Adrenal gland (tissue), 12 donors: Measurements from ENCODE around the gene CDH19. TPM values are rescaled to one million over a fixed set of nuclear protein-coding genes. Genes with fewer than 3 reads are reported as not detected.

Experiments used
- DNase-seq, 7 donors: peaks; one replicate each; pipeline ENCODE4 v3.0.0-alpha.2; 2019 to 2020
- H3K27ac ChIP-seq, 5 donors: fragments of 200-600 bp; sonication (generic) in 4 of 5; 1 replicate in 3 of 5; 2 replicates in 2 of 5; pipeline versions ENCODE4 v1.5.1 to v1.8.0; 2016 to 2020; ENCODE audit warnings: mild to moderate bottlenecking in 1 of 5
- H3K27me3 ChIP-seq: fragments of 200-600 bp; 2 replicates; pipeline ENCODE4 v1.8.0; 2021
- H3K36me3 ChIP-seq, 2 donors: fragments of 200-600 bp; replicated peaks in 1 of 2; 1 replicate in 1 of 2; 2 replicates in 1 of 2; pipeline versions ENCODE4 v1.5.1 to v1.8.0; 2018 to 2022
- H3K4me1 ChIP-seq, 2 donors: fragments of 200-600 bp; replicated peaks in 1 of 2; 1 replicate in 1 of 2; 2 replicates in 1 of 2; pipeline versions ENCODE4 v1.5.1 to v1.8.0; 2018 to 2021
- H3K4me3 ChIP-seq, 4 donors: fragments of 200-600 bp; sonication (generic) in 3 of 4; one replicate each; pipeline ENCODE4 v1.5.1; 2016 to 2018
- H3K9me3 ChIP-seq, 3 donors: fragments of 200-600 bp; sonication (generic) in 1 of 3; replicated peaks in 1 of 3; 1 replicate in 2 of 3; 2 replicates in 1 of 3; pipeline versions ENCODE4 v1.5.1 to v1.8.0; 2016 to 2021
- CTCF ChIP-seq, 6 experiments: fragments of 450-650 bp in 4 of 6; fragments of 200-600 bp in 2 of 6; sonication (generic) in 1 of 6; IDR thresholded peaks; 1 replicate in 5 of 6; 2 replicates in 1 of 6; pipeline versions ENCODE4 v1.5.1 to v1.8.0; 2016 to 2021; ENCODE audit warnings: antibody characterized with exemption in 6 of 6, mild to moderate bottlenecking in 2 of 6, moderate library complexity in 1 of 6
- POLR2A ChIP-seq, 2 donors: fragments of 450-650 bp; IDR thresholded peaks; one replicate each; pipeline ENCODE4 v1.6.1; 2017; ENCODE audit warnings: antibody characterized with exemption in 2 of 2, mild to moderate bottlenecking in 2 of 2, moderate library complexity in 1 of 2
- WGBS, 4 donors: extraction: QIAGEN DNeasy Blood & Tissue Kit in 2 of 4; methylation state at CpG; one replicate each; pipeline versions ENCODE4 v1.1.5 to v1.1.7; 2013 to 2017; 5-methylcytosine and 5-hydroxymethylcytosine counted together
- intact Hi-C, 2 donors: fragments of 100-400 bp; cut with DNase I; formaldehyde crosslinking; loops; one replicate each; pipeline versions ENCODE4 v1.14.1 to v1.15.0; 2022 to 2023
- polyA plus RNA-seq, 3 donors: library from polyadenylated mRNA; stranded (reverse); fragments of 200-250 nt in 2 of 3; fragments of 350-450 nt in 1 of 3; fragmentation: Illumina TruSeq in 1 of 3; extraction: RNeasy Lipid Tissue Mini Kit (QIAGEN cat#74804) in 1 of 3; gene quantifications; one replicate each; pipeline ENCODE4 v1.2.3, GENCODE V29; 2013 to 2014
- total RNA-seq, 9 donors: library from RNA; depleted of rRNA in 4 of 9; stranded (reverse); fragments of >200 nt in 4 of 9; fragments of 120-200 nt in 1 of 9; fragmentation: NEBNext Ultra II Directional in 1 of 9; extraction: Animal tissue kit (Norgen Biotek cat#: 25700) in 1 of 9; gene quantifications; one replicate each; pipeline versions ENCODE4 v1.1.0 to v1.2.4, GENCODE V29; 2013 to 2023
- donor health status: healthy with polysubstance abuse.
- donor health status: Bipolar disorder and iron deficiency.
- donor health status: DM: yes; HTN: yes; CAD: no.
- donor health status: DM: no; HTN: no; CAD: no.
- donor health status: DM: no; HTN: no; CAD: no.
- donor health status: DM: yes; HTN: yes; CAD: no.

CDH19 gene
- total and polyA plus RNA-seq, 12 donors: 0.42 to 7.4 (median 5.3) TPM

- intact Hi-C loops: no loop called here
- DNase-seq: no peak
- no peak overlapping the region for H3K27ac ChIP-seq
Measured at GRCh38 chr18:66555585-66555984, 48.3 kb downstream of the CDH19 start.

GRCh38 chr18:66553824-66554223, 50.1 kb downstream of the CDH19 start:
- Histone ChIP-seq H3K4me3 (no peak overlapping the region), H3K36me3 (no peaks in the 10 kb centered on the region), H3K4me1 (no peaks in the 10 kb centered on the region), H3K27me3 (no peaks in the 10 kb centered on the region), H3K9me3 (no peaks in the 10 kb centered on the region), H3K27ac (no peak overlapping the region)
- DNase-seq: no peak
- WGBS, 4 donors: 75 to 84% (median 79%) methylated on average over 1 of the region's 1 CpG
- TF ChIP-seq CTCF (IDR thresholded peaks at IDR 0.05): no peak
- TF ChIP-seq POLR2A (IDR thresholded peaks at IDR 0.05): no peak
- intact Hi-C loops: no loop called here

More at GRCh38 chr18:66555585-66555984, 48.3 kb downstream of the CDH19 start:
- H3K4me1 ChIP-seq: no peaks in the 10 kb centered on the region
- H3K9me3 ChIP-seq: no peaks in the 10 kb centered on the region
- H3K27me3 ChIP-seq: no peaks in the 10 kb centered on the region
- WGBS, 4 donors: 81 to 96% (median 94%) methylated on average over 2 of the region's 2 CpGs
- no peaks in the 10 kb centered on the region for H3K36me3 ChIP-seq
- H3K4me3 ChIP-seq: no peak overlapping the region
- TF ChIP-seq CTCF (IDR thresholded peaks at IDR 0.05): no peak
- no peak for TF ChIP-seq POLR2A (IDR thresholded peaks at IDR 0.05)

DNA sequence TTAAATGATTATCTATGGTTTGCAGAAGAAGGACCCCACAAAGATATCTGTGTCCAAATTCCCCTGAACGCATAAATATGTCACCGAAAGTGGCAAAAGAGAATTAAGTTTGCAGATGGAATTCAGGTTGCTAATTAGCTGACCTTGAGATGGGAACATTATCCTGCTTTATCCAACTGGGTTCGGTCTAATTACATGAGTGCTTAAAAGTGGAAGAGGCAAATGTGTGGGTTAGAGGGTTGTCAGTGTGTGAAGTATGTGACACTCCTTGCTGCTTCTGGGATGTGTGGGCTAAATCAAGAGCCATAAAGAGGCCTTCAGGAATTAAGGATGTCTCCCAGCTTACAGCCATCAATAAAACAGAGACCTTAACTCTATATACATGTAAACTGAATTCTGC, 53.5 kb downstream of the CDH19 start:
- WGBS, 4 donors: 83 to 90% (median 86%) methylated on average over 3 of the region's 3 CpGs

DNA sequence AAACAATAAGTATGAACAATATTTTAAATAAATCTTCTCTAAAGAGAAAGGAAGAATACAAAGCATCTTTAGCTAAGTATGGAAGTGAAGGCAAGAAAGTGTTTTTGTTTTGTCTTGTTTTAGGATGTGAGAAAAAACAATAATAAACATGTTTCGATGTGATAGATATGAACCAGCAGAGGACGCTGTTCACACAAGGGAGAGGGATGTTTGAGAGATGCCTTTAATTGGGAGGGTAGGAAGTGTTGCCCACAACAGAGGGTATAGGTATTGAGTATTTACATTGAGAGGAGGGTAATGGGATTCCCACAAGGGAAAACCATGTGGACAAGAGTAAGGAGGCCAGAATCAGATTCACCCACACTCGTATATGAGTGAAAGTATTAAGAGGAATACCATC, 55.1 kb downstream of the CDH19 start:
- 70 to 84% (median 74%) methylated on average over 3 of the region's 3 CpGs for WGBS, 4 donors
- H3K4me1 ChIP-seq: no peaks in the 10 kb centered on the region
- H3K27ac ChIP-seq: no peak overlapping the region
- no peaks in the 10 kb centered on the region for H3K36me3 ChIP-seq
- no peaks in the 10 kb centered on the region for H3K9me3 ChIP-seq
- no peak for DNase-seq
- no peaks in the 10 kb centered on the region for H3K27me3 ChIP-seq
- TF ChIP-seq POLR2A (IDR thresholded peaks at IDR 0.05): no peak
- TF ChIP-seq CTCF (IDR thresholded peaks at IDR 0.05): no peak
- no peak overlapping the region for H3K4me3 ChIP-seq
- intact Hi-C loops: no loop called here

More for the DNA sequence above, 53.5 kb downstream of the CDH19 start:
- Histone ChIP-seq H3K27ac (no peak overlapping the region), H3K4me3 (no peak overlapping the region), H3K9me3 (no peaks in the 10 kb centered on the region), H3K4me1 (no peaks in the 10 kb centered on the region), H3K27me3 (no peaks in the 10 kb centered on the region), H3K36me3 (no peaks in the 10 kb centered on the region)
- intact Hi-C loops: no loop called here
- TF ChIP-seq POLR2A (IDR thresholded peaks at IDR 0.05) (no peak), CTCF (IDR thresholded peaks at IDR 0.05) (no peak)
- no peak for DNase-seq
